GM12878 (cell line): ENCODE results near the gene SCIMP.
"Not testable (repeated sequence)": the region's sequence is repeated elsewhere in the genome, so short reads cannot be mapped to it uniquely, and the experiment has no call there.

ENCODE experiments used
- CBX5 ChIP-seq: sonication (generic); IDR thresholded peaks from 2 replicates; pipeline ENCODE4 v1.6.1; 2016; ENCODE audit warnings: low read depth, moderate library complexity, mild to moderate bottlenecking, inconsistent platforms
- CTCF ChIP-seq, 3 experiments: IDR thresholded peaks in 2 of 3; conservative IDR thresholded peaks in 1 of 3; 2 replicates each; pipeline ENCODE4 v1.5.1; 2011; ENCODE audit warnings: low read depth in 3 of 3, low read length in 3 of 3, mild to moderate bottlenecking in 3 of 3, control low read depth in 2 of 3, moderate library complexity in 2 of 3, inconsistent platforms in 1 of 3, mixed read lengths in 1 of 3; ENCODE audit not compliant: control insufficient read depth in 2 of 3, insufficient read depth in 1 of 3; ENCODE audit errors: extremely low read depth in 1 of 3
- E4F1 ChIP-seq: fragments of 450-650 bp; IDR thresholded peaks from 2 replicates; pipeline ENCODE4 v1.6.1; 2018; ENCODE audit warnings: borderline replicate concordance, mild to moderate bottlenecking; ENCODE audit not compliant: partially characterized antibody
- EZH2 ChIP-seq: IDR thresholded peaks from 2 replicates; pipeline ENCODE4 v1.6.1; 2012; ENCODE audit warnings: low read depth, mild to moderate bottlenecking, control low read depth, inconsistent platforms, low read length, borderline replicate concordance; ENCODE audit not compliant: control insufficient read depth
- PML ChIP-seq: IDR thresholded peaks from 2 replicates; pipeline ENCODE4 v1.6.1; 2012; ENCODE audit warnings: low read length, inconsistent platforms
- POLR2A ChIP-seq: IDR thresholded peaks from 2 replicates; pipeline ENCODE4 v1.6.1; 2011; ENCODE audit warnings: low read depth, mild to moderate bottlenecking, low read length
- ZBTB11 ChIP-seq: fragments of 450-650 bp; formaldehyde crosslinking; IDR thresholded peaks from 2 replicates; pipeline ENCODE4 v1.5.0; 2022; ENCODE audit warnings: mild to moderate bottlenecking, missing genetic modification characterization
- ZNF687 ChIP-seq: fragments of 450-650 bp; IDR thresholded peaks from 2 replicates; pipeline ENCODE4 v1.6.1; 2017; ENCODE audit warnings: mild to moderate bottlenecking, moderate library complexity

- TF ChIP-seq ZNF687; PML; CTCF (IDR thresholded peaks at IDR 0.05 in 2 of 3, conservative IDR thresholded peaks at IDR 0.05 in 1 of 3; ENCODE audit: control insufficient read depth in 2 of 3, extremely low read depth in 1 of 3, insufficient read depth in 1 of 3, low read depth in 3 of 3, low read length in 3 of 3); CBX5; EZH2; ZBTB11 (CRISPR knock-in tag); POLR2A; E4F1: not testable (repeated sequence)
These were observed 1.2 kb downstream of the SCIMP start for GRCh38 chr17:5233492-5233891.
